HAP-1 (cell line): ENCODE results near the gene PEAK1.
"Not testable (repeated sequence)": the region's sequence is repeated elsewhere in the genome, so short reads cannot be mapped to it uniquely, and the experiment has no call there.

ENCODE experiments used
- DNase-seq, 2 experiments: peaks; one replicate each; pipeline ENCODE4 v3.0.0-alpha.2; 2016 to 2020; ENCODE audit warnings: low spot score in 2 of 2
- H3K27me3 ChIP-seq: fragments of 250-450 bp; sonication (Bioruptor Pico); 2 replicates; pipeline ENCODE4 v1.5.1; 2020; ENCODE audit warnings: low read depth, mild to moderate bottlenecking, moderate library complexity
- H3K36me3 ChIP-seq: fragments of 250-450 bp; sonication (Bioruptor Pico); replicated peaks from 2 replicates; pipeline ENCODE4 v1.5.1; 2020; ENCODE audit warnings: mild to moderate bottlenecking
- H3K4me1 ChIP-seq: fragments of 250-450 bp; sonication (Bioruptor Pico); 2 replicates; pipeline ENCODE4 v1.5.1; 2020; ENCODE audit warnings: mild to moderate bottlenecking
- H3K4me3 ChIP-seq: fragments of 250-450 bp; sonication (Bioruptor Pico); 2 replicates; pipeline ENCODE4 v1.5.1; 2020; ENCODE audit warnings: mild to moderate bottlenecking, moderate library complexity
- H3K9me3 ChIP-seq: fragments of 250-450 bp; sonication (Bioruptor Pico); 2 replicates; pipeline ENCODE4 v1.5.1; 2020; ENCODE audit warnings: mild to moderate bottlenecking, moderate library complexity
- in situ Hi-C: fragments of 300-500 bp; cut with MboI; formaldehyde crosslinking; loops from 3 replicates; pipeline ENCODE4 v1.14.3; 2020; ENCODE audit warnings: low sequenced_read_pairs, inconsistent platforms, mixed read lengths

The PEAK1 gene

DNA sequence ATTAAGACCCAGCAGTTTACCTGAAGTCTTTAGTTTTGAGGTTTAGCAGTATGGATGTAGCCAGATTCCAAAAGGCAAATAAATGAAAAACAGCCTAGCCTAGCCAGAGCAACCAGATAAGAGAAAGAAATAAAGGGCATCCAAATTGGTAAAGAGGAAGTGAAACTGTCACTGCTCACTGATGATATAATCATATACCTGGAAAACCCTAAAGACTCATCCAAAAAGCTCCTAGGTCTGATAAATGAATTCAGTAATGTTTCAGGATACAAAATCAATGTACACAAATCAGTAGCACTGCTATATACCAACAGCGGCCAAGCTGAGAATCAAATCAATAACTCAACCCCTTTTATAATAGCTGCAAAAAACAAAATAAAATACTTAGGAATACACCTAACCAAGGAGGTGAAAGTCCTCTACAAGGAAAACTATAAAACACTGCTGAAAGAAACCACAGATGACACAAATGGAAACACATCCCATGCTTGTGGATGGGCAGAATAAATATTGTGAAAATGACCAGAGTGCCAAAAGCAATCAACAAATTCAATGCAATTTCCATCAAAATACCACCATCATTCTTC is 13.6 kb downstream of the PEAK1 start:
- H3K4me3 ChIP-seq, in situ Hi-C loops, DNase-seq, H3K27me3 ChIP-seq, H3K9me3 ChIP-seq, H3K36me3 ChIP-seq: not testable (repeated sequence)
- peaks cover 16% of the 10 kb centered on the region for H3K4me1 ChIP-seq

DNA sequence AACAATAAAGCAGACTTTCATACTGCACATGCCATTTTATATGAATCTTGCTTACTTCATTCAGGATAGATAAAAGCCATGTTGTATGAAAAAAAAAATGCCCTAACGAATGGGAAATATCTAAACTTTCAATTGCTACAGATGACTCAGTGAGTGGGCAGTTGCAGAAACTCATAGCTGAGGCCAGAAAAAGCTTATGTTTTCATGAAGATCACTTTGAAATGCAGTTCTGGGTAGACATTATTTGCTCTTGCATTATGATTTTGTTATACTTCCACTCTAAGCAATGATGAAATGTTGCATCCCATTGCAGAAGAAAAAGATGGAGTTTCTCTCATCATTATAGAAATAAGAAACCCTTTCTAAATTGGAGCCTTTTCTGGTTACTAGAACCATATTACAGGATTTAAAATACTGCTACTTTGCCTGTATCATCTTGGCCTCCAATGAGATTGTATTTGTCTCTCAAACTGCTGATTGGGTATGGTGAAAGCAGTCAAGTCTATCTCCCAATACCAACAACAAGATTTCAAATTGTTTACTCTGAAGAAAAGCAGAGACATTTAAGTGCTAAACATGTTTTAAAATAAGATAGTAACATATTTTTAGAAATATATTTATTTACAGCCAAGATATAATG is 17.0 kb downstream of the PEAK1 start:
- no peak for DNase-seq
- Histone ChIP-seq H3K9me3 (peaks cover 8% of the 10 kb centered on the region), H3K27me3 (no peaks in the 10 kb centered on the region), H3K4me3 (no peak overlapping the region), H3K36me3 (no peaks in the 10 kb centered on the region), H3K4me1 (peaks cover 10% of the 10 kb centered on the region)
- in situ Hi-C loops: no loop called here

DNA sequence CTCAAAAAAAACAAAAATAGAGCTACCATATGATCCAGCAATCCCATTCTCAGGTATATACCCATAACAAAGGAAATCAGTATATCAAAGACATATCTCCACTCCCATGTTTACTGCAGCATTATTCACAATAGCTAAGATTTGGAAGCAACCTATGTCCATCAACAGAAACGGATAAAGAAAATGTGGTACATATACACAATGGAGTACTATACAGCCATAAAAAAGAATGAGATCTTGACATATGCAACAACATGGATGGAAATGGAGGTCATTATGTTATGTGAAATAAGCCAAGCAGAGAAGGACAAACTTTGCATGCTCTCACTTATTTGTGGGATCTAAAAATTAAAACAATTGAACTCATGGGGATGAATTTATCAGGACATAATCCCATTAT is 19.6 kb downstream of the PEAK1 start:
- H3K4me1 ChIP-seq: no peaks in the 10 kb centered on the region
- H3K4me3 ChIP-seq: no peak overlapping the region
- no peaks in the 10 kb centered on the region for H3K36me3 ChIP-seq
- H3K27me3 ChIP-seq: no peaks in the 10 kb centered on the region
- DNase-seq: no peak
- in situ Hi-C loops: no loop called here
- peaks cover 8% of the 10 kb centered on the region for H3K9me3 ChIP-seq

DNA sequence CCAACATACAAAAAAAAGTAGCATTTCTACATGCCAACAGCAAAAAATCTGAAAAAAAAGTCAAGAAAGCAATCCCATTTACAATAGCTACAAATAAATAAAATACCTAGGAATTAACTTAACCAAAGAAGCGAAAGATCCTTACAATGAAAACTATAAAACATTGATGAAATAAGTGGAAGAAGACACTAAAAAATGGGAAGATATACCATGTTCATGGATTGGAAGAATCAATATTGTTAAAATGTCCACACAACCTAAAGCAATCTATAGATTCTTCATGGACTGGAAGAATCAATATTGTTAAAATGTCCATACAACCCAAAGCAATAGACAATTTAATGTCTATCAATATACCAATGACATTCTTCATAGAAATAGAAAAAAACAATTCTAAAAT is 21.0 kb downstream of the PEAK1 start:
- DNase-seq: no peak
- H3K9me3 ChIP-seq: peaks cover 12% of the 10 kb centered on the region
- no peaks in the 10 kb centered on the region for H3K4me1 ChIP-seq
- H3K36me3 ChIP-seq: 0 out of 2 replicates have a peak, but pooled peaks cover 3% of the 10 kb centered on the region
- in situ Hi-C loops: no loop called here
- no peaks in the 10 kb centered on the region for H3K27me3 ChIP-seq
- no peak overlapping the region for H3K4me3 ChIP-seq

DNA sequence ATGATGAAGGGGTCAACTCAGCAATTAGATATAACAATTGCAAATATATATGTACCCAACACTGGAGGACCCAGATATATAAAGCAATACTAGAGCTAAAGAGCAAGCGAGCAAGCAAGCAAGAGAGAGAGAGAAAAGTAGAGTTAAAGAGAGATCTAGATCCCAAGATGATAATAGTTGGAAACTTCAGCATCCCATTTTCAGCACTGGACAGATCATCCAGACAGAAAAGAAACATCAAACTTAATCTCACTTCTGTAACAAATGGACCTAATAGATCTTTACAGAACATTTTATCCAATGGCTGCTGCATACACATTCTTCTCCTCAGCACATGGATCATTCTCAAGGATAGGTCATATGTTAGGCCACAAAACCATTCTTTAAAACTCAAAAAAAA is 23.2 kb downstream of the PEAK1 start:
- no peak for DNase-seq
- H3K4me1 ChIP-seq: no peaks in the 10 kb centered on the region
- 0 out of 2 replicates have a peak, but pooled peaks cover 3% of the 10 kb centered on the region for H3K36me3 ChIP-seq
- H3K27me3 ChIP-seq: no peaks in the 10 kb centered on the region
- in situ Hi-C loops: no loop called here
- peaks cover 12% of the 10 kb centered on the region for H3K9me3 ChIP-seq
- no peak overlapping the region for H3K4me3 ChIP-seq

DNA sequence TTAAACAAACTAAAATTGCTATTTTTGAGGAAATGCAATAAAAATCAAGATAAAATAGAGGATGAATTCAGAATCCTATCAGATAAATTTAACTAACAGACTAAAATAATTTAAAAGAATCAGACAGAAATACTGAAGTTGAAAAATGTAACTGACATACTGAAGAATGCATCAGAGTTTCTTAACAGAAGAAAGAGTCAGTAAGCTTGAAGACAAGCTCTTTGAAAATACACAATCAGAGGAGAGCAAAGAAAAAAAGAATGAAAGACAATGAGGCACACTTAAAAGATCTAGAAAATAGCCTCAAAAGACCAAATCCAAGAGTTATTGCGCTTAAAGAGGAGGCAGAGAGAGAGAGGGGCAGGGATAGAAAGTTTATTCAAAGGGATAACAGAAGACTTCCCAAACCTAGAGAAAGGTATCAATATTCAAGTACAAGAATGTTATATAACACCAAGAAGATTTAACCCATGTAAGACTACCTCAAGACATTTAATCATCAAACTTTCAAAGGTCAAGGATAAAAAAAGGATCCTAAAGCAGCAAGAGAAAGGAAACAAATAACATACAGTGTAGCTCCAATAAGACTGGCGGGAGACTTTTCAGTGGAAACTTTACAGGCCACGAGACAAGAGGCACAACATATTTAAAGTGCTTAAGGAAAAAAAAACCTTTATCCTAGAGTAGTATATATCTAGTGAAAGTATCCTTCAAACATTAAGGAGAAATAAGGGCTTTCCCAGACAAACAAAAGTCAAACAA is 24.7 kb downstream of the PEAK1 start:
- no peaks in the 10 kb centered on the region for H3K27me3 ChIP-seq
- 0 out of 2 replicates have a peak, but pooled peaks cover 3% of the 10 kb centered on the region for H3K36me3 ChIP-seq
- DNase-seq: no peak
- no peaks in the 10 kb centered on the region for H3K4me1 ChIP-seq
- no peak overlapping the region for H3K4me3 ChIP-seq
- peaks cover 10% of the 10 kb centered on the region for H3K9me3 ChIP-seq
- in situ Hi-C loops: no loop called here

DNA sequence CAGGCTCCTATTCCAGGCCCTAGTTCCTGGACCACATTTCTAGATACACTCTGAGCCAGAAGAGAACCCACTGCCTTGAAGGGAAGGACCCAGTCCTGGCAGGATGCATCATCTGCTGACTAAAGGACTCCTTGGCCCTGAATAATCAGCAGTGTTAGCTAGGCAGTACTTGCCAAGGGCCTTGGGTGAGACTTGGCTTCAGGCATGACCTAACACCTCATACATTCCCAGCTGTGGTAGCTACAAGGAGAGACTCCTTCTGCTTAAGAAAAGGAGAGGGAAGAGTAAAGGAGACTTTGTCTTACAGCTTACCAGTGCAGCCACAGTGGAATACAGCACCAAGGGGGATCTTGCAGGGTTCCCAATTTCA is 26.4 kb downstream of the PEAK1 start:
- Histone ChIP-seq H3K9me3 (peaks cover 5% of the 10 kb centered on the region; the same call in 1 of the 2 replicates), H3K36me3 (0 out of 2 replicates have a peak, but pooled peaks cover 3% of the 10 kb centered on the region), H3K4me1 (peaks cover 9% of the 10 kb centered on the region), H3K4me3 (no peak overlapping the region), H3K27me3 (no peaks in the 10 kb centered on the region)
- in situ Hi-C loops: no loop called here
- DNase-seq: no peak

DNA sequence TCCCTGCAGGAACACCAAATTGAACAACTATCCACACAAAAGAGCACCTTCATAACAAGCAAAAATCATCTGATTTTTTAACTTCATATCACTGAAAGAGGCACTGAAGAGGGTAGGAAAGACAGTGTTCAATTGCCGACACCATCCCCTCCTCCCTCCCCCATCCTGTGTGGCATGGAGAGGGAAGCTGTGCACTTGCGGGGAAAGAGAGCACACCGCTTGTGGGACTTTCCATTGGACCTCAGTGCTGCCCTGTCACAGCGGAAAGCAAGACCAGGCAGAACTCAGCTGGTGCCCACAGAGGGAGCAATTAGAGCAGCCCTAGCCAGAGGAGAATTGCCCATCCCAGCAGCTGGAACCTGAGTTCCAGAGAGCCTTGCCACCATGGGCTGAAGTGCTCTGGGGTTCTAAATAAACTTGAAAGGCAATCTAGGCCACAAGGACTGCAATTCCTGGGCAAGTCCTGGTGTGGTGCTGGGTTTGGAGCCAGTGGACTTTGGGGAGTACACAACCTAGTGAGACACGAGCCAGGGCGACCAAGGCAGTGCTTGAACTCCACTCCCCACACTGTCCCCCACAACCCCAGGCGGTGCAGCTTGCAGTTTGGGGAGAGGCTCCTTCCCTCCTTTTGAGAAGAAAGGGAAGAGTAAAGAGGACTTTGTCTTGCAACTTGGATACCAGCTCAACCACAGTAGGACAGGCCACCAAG is 27.0 kb downstream of the PEAK1 start:
- in situ Hi-C loops: no loop called here
- no peaks in the 10 kb centered on the region for H3K27me3 ChIP-seq

DNA sequence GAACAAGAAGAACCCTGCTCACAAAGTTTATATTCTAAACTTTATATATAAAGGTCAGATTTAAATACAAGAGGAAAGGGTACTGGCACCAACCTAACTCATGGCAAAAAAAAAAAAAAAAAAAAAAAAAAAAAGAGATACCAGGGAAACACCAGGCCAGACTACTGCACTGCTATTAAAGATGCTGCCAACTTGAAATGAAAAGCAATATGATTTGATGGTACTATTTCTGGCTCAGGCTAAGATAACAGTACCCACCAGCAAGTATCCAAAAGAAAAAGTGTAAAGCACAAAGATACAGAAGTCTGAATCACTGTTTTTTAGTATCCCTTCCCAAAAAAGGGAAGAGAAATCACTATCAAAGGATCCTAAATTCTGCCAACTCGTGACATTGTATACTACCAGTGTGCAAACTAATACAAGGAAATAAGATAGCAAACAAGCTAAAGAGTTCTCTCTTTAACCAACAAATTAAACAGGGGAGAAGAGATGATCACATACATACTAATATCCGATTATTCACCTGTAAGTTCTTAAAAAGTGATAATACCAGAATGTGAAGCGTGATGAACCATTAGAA is 28.4 kb downstream of the PEAK1 start:
- in situ Hi-C loops: no loop called here
- H3K36me3 ChIP-seq: 0 out of 2 replicates have a peak, but pooled peaks cover 3% of the 10 kb centered on the region

More for the DNA sequence above, 27.0 kb downstream of the PEAK1 start:
- Histone ChIP-seq H3K4me1 (peaks cover 9% of the 10 kb centered on the region), H3K36me3 (0 out of 2 replicates have a peak, but pooled peaks cover 3% of the 10 kb centered on the region), H3K9me3 (peaks cover 5% of the 10 kb centered on the region; the same call in 1 of the 2 replicates), H3K4me3 (no peak overlapping the region)
- DNase-seq: no peak

DNA sequence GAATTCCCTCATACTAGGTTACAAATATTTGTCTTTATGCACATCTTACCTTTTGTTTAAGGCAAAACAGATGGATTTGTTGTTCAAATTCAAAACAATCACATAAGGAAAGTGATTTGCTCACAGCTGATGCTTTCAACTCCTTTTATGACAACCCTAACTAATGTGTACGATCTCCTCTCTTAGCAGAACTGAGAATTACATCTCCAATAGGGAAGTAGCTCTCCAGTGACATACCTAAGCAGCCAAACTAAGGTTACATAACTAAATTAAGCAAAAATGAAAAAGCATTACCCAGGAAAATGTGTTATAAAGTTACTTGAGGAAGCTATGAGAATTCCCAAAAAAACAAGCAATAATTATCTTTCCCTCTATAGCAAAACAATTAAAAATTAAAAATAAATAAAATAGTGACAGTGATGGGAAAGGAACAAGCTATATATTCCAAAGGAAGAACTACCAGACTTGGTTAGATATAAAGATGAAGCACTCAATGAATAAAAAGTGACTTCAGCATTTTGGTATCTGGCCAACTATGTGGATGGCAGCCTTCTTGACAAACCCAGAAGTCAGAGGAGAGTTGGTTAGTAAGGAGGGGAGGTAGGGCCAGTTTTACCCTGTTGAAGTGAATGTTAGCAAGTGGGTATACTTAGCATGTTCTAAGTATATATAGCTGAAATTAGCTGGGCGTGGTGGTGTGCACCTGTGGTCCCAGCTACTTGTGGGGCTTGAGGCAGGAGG is 32.4 kb downstream of the PEAK1 start:
- Histone ChIP-seq H3K36me3 (no peaks in the 10 kb centered on the region), H3K27me3 (no peaks in the 10 kb centered on the region), H3K9me3 (no peaks in the 10 kb centered on the region), H3K4me3 (no peak overlapping the region), H3K4me1 (peaks cover 9% of the 10 kb centered on the region)
- in situ Hi-C loops: no loop called here
- DNase-seq: no peak

More for the DNA sequence above, 28.4 kb downstream of the PEAK1 start:
- DNase-seq: no peak
- peaks cover 9% of the 10 kb centered on the region for H3K4me1 ChIP-seq
- no peak overlapping the region for H3K4me3 ChIP-seq
- H3K27me3 ChIP-seq: no peaks in the 10 kb centered on the region
- H3K9me3 ChIP-seq: peaks cover 5% of the 10 kb centered on the region; the same call in 1 of the 2 replicates

DNA sequence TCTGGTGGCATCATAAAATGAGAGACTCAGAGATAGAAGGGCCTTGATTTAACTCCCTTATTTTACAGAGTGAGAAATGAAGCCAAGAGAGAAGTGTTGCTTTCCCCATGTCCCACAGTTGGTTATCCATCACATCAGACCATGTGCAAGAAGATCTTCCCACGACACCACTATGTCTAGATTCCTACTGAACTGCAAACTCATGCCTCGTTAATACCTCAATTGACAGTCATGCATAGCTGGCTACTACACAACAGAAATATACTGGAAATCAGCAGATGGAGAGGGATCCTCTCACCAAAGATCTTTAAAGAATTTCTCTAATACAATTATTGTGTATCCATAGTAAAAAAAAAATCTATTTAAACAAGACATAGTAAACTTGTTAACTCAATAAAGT is 33.3 kb downstream of the PEAK1 start:
- no peak for DNase-seq
- H3K4me1 ChIP-seq: peaks cover 9% of the 10 kb centered on the region
- in situ Hi-C loops: no loop called here
- no peaks in the 10 kb centered on the region for H3K27me3 ChIP-seq
- H3K36me3 ChIP-seq: no peaks in the 10 kb centered on the region
- H3K9me3 ChIP-seq: no peaks in the 10 kb centered on the region
- H3K4me3 ChIP-seq: no peak overlapping the region

DNA sequence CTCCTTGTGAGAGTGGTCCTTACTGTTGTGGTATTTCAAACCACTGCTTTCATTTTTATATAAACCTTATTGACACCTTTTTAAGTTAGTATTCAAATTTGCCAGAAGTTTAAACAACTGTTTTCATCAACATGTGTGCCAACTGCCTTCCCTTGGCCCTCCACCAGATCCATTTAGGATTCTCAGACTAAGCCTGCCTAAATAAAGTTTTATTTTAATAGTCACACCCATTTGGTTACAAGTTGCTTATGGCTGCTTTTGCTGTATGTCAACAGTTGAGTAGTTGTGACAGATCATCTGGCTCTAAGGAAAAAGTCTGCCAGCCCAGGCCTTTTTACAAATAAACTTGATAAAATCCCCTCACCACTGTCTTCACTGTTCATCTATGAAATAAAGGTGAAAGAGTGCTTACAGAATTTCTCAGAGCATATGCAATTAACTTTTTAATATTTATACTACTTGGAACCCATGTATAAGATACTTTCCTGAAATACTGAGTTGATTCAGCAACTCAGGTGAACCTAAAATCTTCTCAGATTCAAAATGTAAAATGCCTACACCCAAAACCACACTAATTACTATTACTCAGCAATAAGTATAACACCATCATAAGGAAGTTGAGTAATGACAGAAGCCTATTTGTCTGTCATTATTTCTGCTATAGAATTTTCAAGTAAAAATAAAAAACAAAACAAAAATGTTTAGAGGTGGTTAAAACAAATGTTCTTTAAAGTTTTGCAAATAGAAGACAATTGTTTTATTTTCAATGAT is 35.1 kb downstream of the PEAK1 start:
- DNase-seq: no peak
- in situ Hi-C loops: no loop called here

More for the DNA sequence above, 35.1 kb downstream of the PEAK1 start:
- H3K4me1 ChIP-seq: peaks cover 6% of the 10 kb centered on the region
- no peaks in the 10 kb centered on the region for H3K27me3 ChIP-seq
- H3K9me3 ChIP-seq: no peaks in the 10 kb centered on the region
- H3K36me3 ChIP-seq: no peaks in the 10 kb centered on the region
- no peak overlapping the region for H3K4me3 ChIP-seq
